GM21737 (cell line): ENCODE data around the gene EXOC4.

Source experiments
- ATAC-seq: cut with Tn5 transposase; IDR thresholded peaks from one replicate; pipeline ENCODE4 v1.9.1; 2021; ENCODE audit warnings: mild to moderate bottlenecking, moderate library complexity; ENCODE audit not compliant: unreplicated experiment

The EXOC4 gene

GRCh38 chr7:134009314-134010110 lies 756.6 kb downstream of the EXOC4 start:
- ATAC-seq = no peak

GRCh38 chr7:134013249-134013648 lies 760.4 kb downstream of the EXOC4 start:
- ATAC-seq = no peak

- no peak for ATAC-seq
Measured at GRCh38 chr7:134014935-134015334, 762.1 kb downstream of the EXOC4 start.

- no peak for ATAC-seq
Measured at GRCh38 chr7:134016223-134016941, 763.5 kb downstream of the EXOC4 start.

- ATAC-seq = no peak
Measured at GRCh38 chr7:134016942-134017303, 764.0 kb downstream of the EXOC4 start.

- no peak for ATAC-seq
Measured at GRCh38 chr7:134018306-134018705, 765.4 kb downstream of the EXOC4 start.

GRCh38 chr7:134019251-134019650 lies 766.4 kb downstream of the EXOC4 start:
- ATAC-seq = no peak

- no peak for ATAC-seq
Measured at GRCh38 chr7:134021836-134022235, 769.0 kb downstream of the EXOC4 start.

GRCh38 chr7:134022286-134022911 lies 769.5 kb downstream of the EXOC4 start:
- no peak for ATAC-seq

- no peak for ATAC-seq
Measured at GRCh38 chr7:134024739-134025138, 771.9 kb downstream of the EXOC4 start.

GRCh38 chr7:134028853-134029252 lies 776.0 kb downstream of the EXOC4 start:
- no peak for ATAC-seq

GRCh38 chr7:134029743-134030142 lies 776.9 kb downstream of the EXOC4 start:
- no peak for ATAC-seq

- ATAC-seq = no peak
Measured at GRCh38 chr7:134030460-134030865, 777.6 kb downstream of the EXOC4 start.

- ATAC-seq = no peak
Measured at GRCh38 chr7:134031835-134032617, 779.1 kb downstream of the EXOC4 start.

- no peak for ATAC-seq
Measured at GRCh38 chr7:134034652-134035051, 781.8 kb downstream of the EXOC4 start.

GRCh38 chr7:134037991-134038390 lies 785.1 kb downstream of the EXOC4 start:
- ATAC-seq = no peak

- ATAC-seq = no peak
Measured at GRCh38 chr7:134040988-134041387, 788.1 kb downstream of the EXOC4 start.

- no peak for ATAC-seq
Measured at GRCh38 chr7:134041477-134041876, 788.6 kb downstream of the EXOC4 start.

GRCh38 chr7:134042307-134042706 lies 789.4 kb downstream of the EXOC4 start:
- ATAC-seq = no peak

GRCh38 chr7:134044682-134045081 lies 791.8 kb downstream of the EXOC4 start:
- ATAC-seq = no peak

GRCh38 chr7:134045716-134046115 lies 792.8 kb downstream of the EXOC4 start:
- ATAC-seq = no peak
